Measurements from ENCODE around the gene ABHD17B. TPM values are rescaled to one million over a fixed set of nuclear protein-coding genes. Genes with fewer than 3 reads are reported as not detected.

ABHD17B gene
- total RNA-seq, 1 donor from 2014 or later: 41.2 TPM

GRCh38 chr9:71863631-71864030, 47.4 kb downstream of the ABHD17B start:
- peaks cover 14% of the 10 kb centered on the region for H3K36me3 Mint-ChIP-seq (ENCODE audit: unreplicated experiment)

GRCh38 chr9:71861618-71862017, 49.4 kb downstream of the ABHD17B start:
- peaks cover 14% of the 10 kb centered on the region for H3K36me3 Mint-ChIP-seq (ENCODE audit: unreplicated experiment)
- no peak for TF ChIP-seq CTCF (IDR thresholded peaks at IDR 0.05; ENCODE audit: partially characterized antibody, unreplicated experiment)

More at GRCh38 chr9:71863631-71864030, 47.4 kb downstream of the ABHD17B start:
- H3K27ac Mint-ChIP-seq (ENCODE audit: unreplicated experiment): peak overlapping the region; percentile 28
- no peak for TF ChIP-seq CTCF (IDR thresholded peaks at IDR 0.05; ENCODE audit: partially characterized antibody, unreplicated experiment)
- H3K9me3 Mint-ChIP-seq (ENCODE audit: unreplicated experiment): peaks cover 6% of the 10 kb centered on the region
- H3K4me1 Mint-ChIP-seq (ENCODE audit: low read depth, unreplicated experiment): peaks cover 10% of the 10 kb centered on the region
- no peak for DNase-seq
- H3K27me3 Mint-ChIP-seq (ENCODE audit: unreplicated experiment): no peaks in the 10 kb centered on the region
- no peak overlapping the region for H3K4me3 Mint-ChIP-seq (ENCODE audit: unreplicated experiment)

GRCh38 chr9:71859939-71860338, 51.1 kb downstream of the ABHD17B start:
- Mint-ChIP-seq H3K4me3 (ENCODE audit: unreplicated experiment) (no peak overlapping the region), H3K4me1 (ENCODE audit: low read depth, unreplicated experiment) (peaks cover 8% of the 10 kb centered on the region), H3K27ac (ENCODE audit: unreplicated experiment) (no peak overlapping the region), H3K27me3 (ENCODE audit: unreplicated experiment) (no peaks in the 10 kb centered on the region), H3K9me3 (ENCODE audit: unreplicated experiment) (peaks cover 4% of the 10 kb centered on the region), H3K36me3 (ENCODE audit: unreplicated experiment) (peaks cover 14% of the 10 kb centered on the region)
- no peak for DNase-seq
- no peak for TF ChIP-seq CTCF (IDR thresholded peaks at IDR 0.05; ENCODE audit: partially characterized antibody, unreplicated experiment)

More at GRCh38 chr9:71861618-71862017, 49.4 kb downstream of the ABHD17B start:
- Mint-ChIP-seq H3K9me3 (ENCODE audit: unreplicated experiment) (peaks cover 4% of the 10 kb centered on the region), H3K4me3 (ENCODE audit: unreplicated experiment) (no peak overlapping the region), H3K27me3 (ENCODE audit: unreplicated experiment) (no peaks in the 10 kb centered on the region), H3K4me1 (ENCODE audit: low read depth, unreplicated experiment) (peaks cover 6% of the 10 kb centered on the region), H3K27ac (ENCODE audit: unreplicated experiment) (no peak overlapping the region)
- no peak for DNase-seq

DNA sequence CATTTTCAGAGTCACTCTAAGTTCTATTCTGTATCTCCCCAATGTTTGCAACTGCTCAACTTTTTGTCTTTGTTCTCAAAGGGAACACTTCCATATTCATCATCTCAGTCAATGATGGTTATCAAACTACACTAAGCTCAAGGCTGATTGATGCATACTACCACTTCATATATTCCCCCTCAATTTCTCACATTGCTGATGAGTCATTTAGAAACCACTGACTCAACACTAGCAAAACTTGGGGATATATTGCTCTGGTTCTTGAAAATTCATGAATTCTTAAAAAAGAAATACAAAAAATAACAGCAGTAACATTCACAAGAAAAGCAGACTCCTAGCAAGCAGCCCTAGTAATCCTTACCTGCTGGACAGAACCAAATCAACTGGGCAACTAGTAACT, 52.2 kb downstream of the ABHD17B start:
- Mint-ChIP-seq H3K27me3 (ENCODE audit: unreplicated experiment) (peaks cover 2% of the 10 kb centered on the region), H3K4me1 (ENCODE audit: low read depth, unreplicated experiment) (peaks cover 10% of the 10 kb centered on the region), H3K36me3 (ENCODE audit: unreplicated experiment) (peaks cover 14% of the 10 kb centered on the region), H3K27ac (ENCODE audit: unreplicated experiment) (no peak overlapping the region), H3K4me3 (ENCODE audit: unreplicated experiment) (no peak overlapping the region), H3K9me3 (ENCODE audit: unreplicated experiment) (peaks cover 7% of the 10 kb centered on the region)
- DNase-seq: no peak
- no peak for TF ChIP-seq CTCF (IDR thresholded peaks at IDR 0.05; ENCODE audit: partially characterized antibody, unreplicated experiment)

DNA sequence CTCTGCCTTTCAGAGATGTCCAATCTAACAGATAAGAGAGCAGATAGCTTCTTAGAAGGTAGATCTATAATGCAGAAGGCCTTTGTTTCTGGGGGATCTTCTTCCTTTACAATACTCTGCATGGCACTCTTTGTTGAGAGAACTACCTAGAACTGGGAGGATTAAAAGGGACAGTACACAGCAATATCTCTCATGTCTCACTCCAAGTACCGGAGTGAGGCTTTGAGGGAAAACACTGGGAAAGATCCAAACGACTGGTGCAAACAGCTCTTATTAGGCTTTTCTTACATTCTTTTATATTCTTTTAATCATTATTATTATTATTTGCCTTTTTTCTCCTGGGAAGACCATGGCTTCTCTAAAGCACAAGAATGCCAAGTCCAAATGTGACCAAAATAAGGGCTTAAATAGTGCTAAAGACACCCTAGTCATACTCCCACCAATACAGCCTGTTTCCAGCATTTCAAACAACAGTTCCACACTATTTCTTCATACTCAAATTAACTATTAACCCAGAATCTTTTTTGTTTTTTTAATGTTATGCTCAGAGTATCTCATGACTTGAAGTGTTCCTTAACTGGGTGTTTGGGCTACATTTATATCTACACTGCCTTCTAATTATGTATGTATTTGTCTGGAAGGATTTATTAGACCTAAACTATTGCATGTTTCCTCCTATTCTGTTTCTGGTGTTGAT, 52.7 kb downstream of the ABHD17B start:
- H3K36me3 Mint-ChIP-seq (ENCODE audit: unreplicated experiment): peaks cover 14% of the 10 kb centered on the region
- DNase-seq: no peak
- peaks cover 7% of the 10 kb centered on the region for H3K9me3 Mint-ChIP-seq (ENCODE audit: unreplicated experiment)
- H3K4me3 Mint-ChIP-seq (ENCODE audit: unreplicated experiment): no peak overlapping the region
- H3K27ac Mint-ChIP-seq (ENCODE audit: unreplicated experiment): no peak overlapping the region
- peaks cover 10% of the 10 kb centered on the region for H3K4me1 Mint-ChIP-seq (ENCODE audit: low read depth, unreplicated experiment)
- peaks cover 2% of the 10 kb centered on the region for H3K27me3 Mint-ChIP-seq (ENCODE audit: unreplicated experiment)
- no peak for TF ChIP-seq CTCF (IDR thresholded peaks at IDR 0.05; ENCODE audit: partially characterized antibody, unreplicated experiment)

Data from glutamatergic neuron (in vitro differentiated cells).